ENCODE measurements around the gene EHF. TPM values are rescaled to one million over a fixed set of nuclear protein-coding genes. Genes with fewer than 3 reads are reported as not detected.

EHF gene
- total and polyA plus RNA-seq, 10 donors: 0.02 to 1.8 (median 0.40) TPM; not detected in 2

GRCh38 chr11:34696862-34697261, 76.0 kb downstream of the EHF start:
- TF ChIP-seq POLR2AphosphoS5 (IDR thresholded peaks at IDR 0.05): no peak
- TF ChIP-seq POLR2A (IDR thresholded peaks at IDR 0.05): no peak
- no peak for TF ChIP-seq CTCF (IDR thresholded peaks at IDR 0.05 in 8 of 11, conservative IDR thresholded peaks at IDR 0.05 in 3 of 11)
- Histone ChIP-seq H3K4me3 (no peak overlapping the region), H3K27me3 (replicated peaks in 1 of 7) (peaks cover 0 to 7% (median 0%) of the 10 kb centered on the region in 7 donors), H3K36me3 (no peaks in the 10 kb centered on the region), H3K9me3 (peaks cover 0 to 9% (median 0%) of the 10 kb centered on the region in 8 donors), H3K27ac (no peak overlapping the region), H3K4me1 (no peaks in the 10 kb centered on the region)
- DNase-seq: no peak
- intact Hi-C loops (cut with DNase I; ENCODE audit: low total_unique reads): no loop called here

DNA sequence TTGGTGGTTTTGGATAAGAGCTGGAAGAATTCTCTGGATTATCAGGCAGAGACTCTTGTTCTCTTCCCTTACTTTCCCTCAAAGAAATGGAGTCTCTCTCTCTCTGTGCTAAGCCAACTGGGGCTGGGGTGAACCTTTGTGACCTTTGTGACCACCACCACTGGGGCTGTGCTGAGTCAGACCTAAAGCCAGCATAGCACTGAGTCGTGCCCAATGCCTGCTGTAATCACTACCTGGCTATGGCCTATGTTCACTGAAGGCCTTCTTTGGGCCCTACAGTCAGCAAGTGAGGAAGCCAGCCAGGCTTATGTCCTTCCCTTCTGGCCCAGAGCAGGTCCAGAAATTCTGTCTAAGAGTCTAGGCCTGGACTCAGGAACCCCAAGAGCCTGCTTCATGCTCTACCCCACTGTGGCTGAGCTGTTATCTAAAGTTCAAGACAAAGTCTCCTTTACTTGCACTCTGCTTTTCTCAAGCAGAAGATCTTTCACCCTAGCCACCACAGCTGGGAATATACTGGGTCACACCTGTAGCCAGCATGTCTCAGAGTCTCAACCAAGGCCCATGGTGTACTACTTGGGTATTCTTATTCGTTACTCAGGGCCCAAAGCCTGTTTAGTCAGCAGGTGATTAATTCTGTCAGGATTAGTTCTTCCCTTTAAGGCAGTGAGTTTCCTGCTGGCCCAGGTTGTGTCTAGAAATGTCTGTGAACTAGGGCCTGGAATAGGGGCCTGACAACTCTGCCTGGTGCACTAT, 86.0 kb downstream of the EHF start:
- no peak for TF ChIP-seq POLR2A (IDR thresholded peaks at IDR 0.05)
- no peak for TF ChIP-seq CTCF (IDR thresholded peaks at IDR 0.05 in 8 of 11, conservative IDR thresholded peaks at IDR 0.05 in 3 of 11)
- no peak for TF ChIP-seq POLR2AphosphoS5 (IDR thresholded peaks at IDR 0.05)
- no peak overlapping the region for H3K4me3 ChIP-seq
- H3K36me3 ChIP-seq: no peaks in the 10 kb centered on the region
- no peak overlapping the region for H3K27ac ChIP-seq
- DNase-seq: no peak
- 38 to 100% (median 75%) methylated on average over 1 to 2 of the region's 2 CpGs for WGBS, 5 donors
- H3K27me3 ChIP-seq (replicated peaks in 1 of 7): peaks cover 0 to 6% (median 0%) of the 10 kb centered on the region in 7 donors
- intact Hi-C loops (cut with DNase I; ENCODE audit: low total_unique reads): no loop called here
- peaks cover 0 to 31% (median 25%) of the 10 kb centered on the region in 8 donors for H3K9me3 ChIP-seq
- H3K4me1 ChIP-seq: no peaks in the 10 kb centered on the region

- intact Hi-C loops (cut with DNase I; ENCODE audit: low total_unique reads): no loop called here
- no peaks in the 10 kb centered on the region for H3K4me1 ChIP-seq
- peaks cover 0 to under 1% (median 0%) of the 10 kb centered on the region in 7 donors for H3K27me3 ChIP-seq (replicated peaks in 1 of 7)
- peaks cover 0 to 32% (median 30%) of the 10 kb centered on the region in 8 donors for H3K9me3 ChIP-seq
- TF ChIP-seq CTCF (IDR thresholded peaks at IDR 0.05 in 8 of 11, conservative IDR thresholded peaks at IDR 0.05 in 3 of 11) (no peak), POLR2A (IDR thresholded peaks at IDR 0.05) (no peak), POLR2AphosphoS5 (IDR thresholded peaks at IDR 0.05) (no peak)
- H3K36me3 ChIP-seq: no peaks in the 10 kb centered on the region
- DNase-seq: no peak
- no peak overlapping the region for H3K27ac ChIP-seq
- 34 to 85% (median 48%) methylated on average over 3 of the region's 3 CpGs for WGBS, 5 donors
- no peak overlapping the region for H3K4me3 ChIP-seq
These were observed 86.6 kb downstream of the EHF start for GRCh38 chr11:34707462-34707840.

Other genes starting within 250 kb of the EHF start
- 100 to 1,000 TPM in 5 of 7 donors, 10 to 100 TPM in 2; 93.4 to 149 (median 126) TPM for gene CAT, start 182.2 kb upstream of the EHF start, total RNA-seq
- gene CAT, start 182.2 kb upstream of the EHF start, polyA plus RNA-seq: 10 to 100 TPM; 55.2 to 74.2 (median 64.5) TPM
- gene ELF5, start 107.3 kb upstream of the EHF start, total RNA-seq: 1 to 10 TPM in 5 of 7 donors, under 1 TPM in 2; 0.27 to 8.8 (median 2.1) TPM
- under 1 TPM; 0.08 to 0.45 (median 0.28) TPM for gene ELF5, start 107.3 kb upstream of the EHF start, polyA plus RNA-seq

All from spleen (tissue), 11 donors.